ENCODE results near the gene IL1A. TPM values are rescaled to one million over a fixed set of nuclear protein-coding genes. Genes with fewer than 3 reads are reported as not detected.
A peak's percentile ranks its signal among the peaks of the same experiment; 100 is the strongest.

IL1A gene
- total and polyA plus RNA-seq, 9 of the 15 experiments (the other 6 are each of a cell fraction or from before 2014, with no cell fraction given): 0.03 to 0.27 (median 0.14) TPM; not detected in 2

DNA sequence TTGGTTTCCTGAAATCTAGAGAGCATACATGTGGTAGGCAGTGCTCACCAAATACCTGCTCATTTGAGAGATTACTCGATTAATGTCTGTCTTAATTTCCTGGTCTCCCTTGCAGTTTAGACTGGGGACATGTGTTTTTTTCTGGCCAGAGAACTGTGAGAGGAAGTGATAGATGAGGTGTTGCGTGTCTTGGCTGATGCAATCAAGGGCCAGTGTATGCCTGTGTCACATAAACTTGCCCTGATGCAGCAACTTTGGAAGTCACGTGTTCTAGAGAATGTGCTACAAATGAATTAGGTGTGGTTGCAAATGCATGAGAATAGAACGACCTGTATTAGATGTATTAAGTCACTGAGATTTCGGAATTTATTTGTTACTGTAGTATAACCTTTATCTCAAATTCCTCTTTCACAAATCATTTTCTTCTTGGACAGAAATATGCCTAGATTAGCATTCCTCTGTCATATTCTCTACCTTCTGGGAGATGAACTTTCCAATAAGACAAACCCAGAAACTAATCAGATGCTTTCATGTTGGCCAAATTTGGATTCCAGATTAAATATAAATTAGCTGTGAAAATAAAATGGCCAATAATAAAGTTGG lies 9.9 kb upstream of the IL1A start (continued):
- TF ChIP-seq, protein P1, sequence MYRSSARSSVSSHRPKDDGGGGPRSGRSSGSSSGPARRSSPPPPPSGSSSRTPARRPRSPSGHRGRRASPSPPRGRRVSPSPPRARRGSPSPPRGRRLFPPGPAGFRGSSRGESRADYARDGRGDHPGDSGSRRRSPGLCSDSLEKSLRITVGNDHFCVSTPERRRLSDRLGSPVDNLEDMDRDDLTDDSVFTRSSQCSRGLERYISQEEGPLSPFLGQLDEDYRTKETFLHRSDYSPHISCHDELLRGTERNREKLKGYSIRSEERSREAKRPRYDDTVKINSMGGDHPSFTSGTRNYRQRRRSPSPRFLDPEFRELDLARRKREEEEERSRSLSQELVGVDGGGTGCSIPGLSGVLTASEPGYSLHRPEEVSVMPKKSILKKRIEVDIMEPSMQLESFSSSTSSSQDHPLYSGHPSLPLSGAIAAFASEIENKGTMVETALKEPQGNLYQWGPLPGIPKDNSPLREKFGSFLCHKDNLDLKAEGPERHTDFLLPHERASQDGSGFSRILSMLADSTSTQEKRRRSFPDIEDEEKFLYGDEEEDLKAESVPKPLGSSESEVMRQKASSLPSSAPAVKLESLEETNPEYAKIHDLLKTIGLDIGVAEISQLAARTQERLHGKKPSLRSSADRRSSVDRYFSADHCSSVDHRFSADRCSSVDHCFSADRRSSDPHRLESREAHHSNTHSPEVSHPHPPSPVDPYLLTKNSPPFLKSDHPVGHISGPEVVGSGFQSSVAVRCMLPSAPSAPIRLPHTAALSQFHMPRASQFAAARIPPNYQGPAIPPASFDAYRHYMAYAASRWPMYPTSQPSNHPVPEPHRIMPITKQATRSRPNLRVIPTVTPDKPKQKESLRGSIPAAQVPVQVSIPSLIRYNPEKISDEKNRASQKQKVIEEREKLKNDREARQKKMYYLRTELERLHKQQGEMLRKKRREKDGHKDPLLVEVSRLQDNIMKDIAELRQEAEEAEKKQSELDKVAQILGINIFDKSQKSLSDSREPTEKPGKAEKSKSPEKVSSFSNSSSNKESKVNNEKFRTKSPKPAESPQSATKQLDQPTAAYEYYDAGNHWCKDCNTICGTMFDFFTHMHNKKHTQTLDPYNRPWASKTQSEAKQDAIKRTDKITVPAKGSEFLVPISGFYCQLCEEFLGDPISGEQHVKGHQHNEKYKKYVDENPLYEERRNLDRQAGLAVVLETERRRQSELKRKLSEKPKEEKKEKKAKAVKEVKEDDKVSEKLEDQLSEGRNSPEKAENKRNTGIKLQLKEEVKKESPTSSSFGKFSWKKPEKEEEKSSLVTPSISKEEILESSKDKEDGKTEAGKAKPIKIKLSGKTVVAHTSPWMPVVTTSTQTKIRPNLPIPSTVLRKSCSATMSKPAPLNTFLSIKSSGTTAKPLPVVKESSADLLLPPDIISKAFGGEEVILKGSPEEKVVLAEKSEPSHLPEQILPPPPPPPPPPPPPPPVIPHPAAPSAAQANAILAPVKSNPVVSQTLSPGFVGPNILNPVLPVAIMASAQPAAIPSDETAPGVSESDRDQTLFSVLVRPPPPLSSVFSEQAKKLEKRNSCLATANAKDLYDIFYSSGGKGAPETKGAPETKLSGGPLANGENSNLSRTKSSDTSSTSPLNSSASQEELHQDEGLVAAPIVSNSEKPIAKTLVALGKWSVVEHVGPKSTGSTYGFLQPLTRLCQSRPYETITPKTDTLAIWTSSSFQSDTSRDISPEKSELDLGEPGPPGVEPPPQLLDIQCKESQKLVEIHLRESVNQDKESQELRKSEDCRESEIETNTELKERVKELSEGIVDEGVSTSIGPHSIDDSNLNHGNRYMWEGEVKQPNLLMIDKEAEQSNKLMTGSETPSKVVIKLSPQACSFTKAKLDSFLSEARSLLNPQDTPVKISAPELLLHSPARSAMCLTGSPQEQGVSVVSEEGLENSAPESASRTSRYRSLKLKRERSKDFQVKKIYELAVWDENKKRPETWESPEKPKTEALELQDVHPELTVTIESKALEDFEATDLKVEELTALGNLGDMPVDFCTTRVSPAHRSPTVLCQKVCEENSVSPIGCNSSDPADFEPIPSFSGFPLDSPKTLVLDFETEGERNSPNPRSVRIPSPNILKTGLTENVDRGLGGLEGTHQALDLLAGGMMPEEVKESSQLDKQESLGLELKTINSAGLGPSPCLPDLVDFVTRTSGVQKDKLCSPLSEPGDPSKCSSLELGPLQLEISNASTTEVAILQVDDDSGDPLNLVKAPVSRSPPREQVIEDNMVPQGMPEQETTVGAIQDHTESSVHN (IDR thresholded peaks at IDR 0.05; ENCODE audit: borderline replicate concordance in 1 of 2, low read depth in 1 of 2): peak in 1 of 2 experiments; percentile 98; a peak in 2 of 4 replicates
- TF ChIP-seq, protein P2, sequence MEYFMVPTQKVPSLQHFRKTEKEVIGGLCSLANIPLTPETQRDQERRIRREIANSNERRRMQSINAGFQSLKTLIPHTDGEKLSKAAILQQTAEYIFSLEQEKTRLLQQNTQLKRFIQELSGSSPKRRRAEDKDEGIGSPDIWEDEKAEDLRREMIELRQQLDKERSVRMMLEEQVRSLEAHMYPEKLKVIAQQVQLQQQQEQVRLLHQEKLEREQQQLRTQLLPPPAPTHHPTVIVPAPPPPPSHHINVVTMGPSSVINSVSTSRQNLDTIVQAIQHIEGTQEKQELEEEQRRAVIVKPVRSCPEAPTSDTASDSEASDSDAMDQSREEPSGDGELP (CRISPR knock-in tag; IDR thresholded peaks at IDR 0.05; ENCODE audit: borderline replicate concordance): peak; percentile 25; the same call in 1 of the 2 replicates
- TF ChIP-seq FIP1L1 (IDR thresholded peaks at IDR 0.05; ENCODE audit: low read depth, low read length, poor library complexity, severe bottlenecking): no peak
- TF ChIP-seq, protein P3, sequence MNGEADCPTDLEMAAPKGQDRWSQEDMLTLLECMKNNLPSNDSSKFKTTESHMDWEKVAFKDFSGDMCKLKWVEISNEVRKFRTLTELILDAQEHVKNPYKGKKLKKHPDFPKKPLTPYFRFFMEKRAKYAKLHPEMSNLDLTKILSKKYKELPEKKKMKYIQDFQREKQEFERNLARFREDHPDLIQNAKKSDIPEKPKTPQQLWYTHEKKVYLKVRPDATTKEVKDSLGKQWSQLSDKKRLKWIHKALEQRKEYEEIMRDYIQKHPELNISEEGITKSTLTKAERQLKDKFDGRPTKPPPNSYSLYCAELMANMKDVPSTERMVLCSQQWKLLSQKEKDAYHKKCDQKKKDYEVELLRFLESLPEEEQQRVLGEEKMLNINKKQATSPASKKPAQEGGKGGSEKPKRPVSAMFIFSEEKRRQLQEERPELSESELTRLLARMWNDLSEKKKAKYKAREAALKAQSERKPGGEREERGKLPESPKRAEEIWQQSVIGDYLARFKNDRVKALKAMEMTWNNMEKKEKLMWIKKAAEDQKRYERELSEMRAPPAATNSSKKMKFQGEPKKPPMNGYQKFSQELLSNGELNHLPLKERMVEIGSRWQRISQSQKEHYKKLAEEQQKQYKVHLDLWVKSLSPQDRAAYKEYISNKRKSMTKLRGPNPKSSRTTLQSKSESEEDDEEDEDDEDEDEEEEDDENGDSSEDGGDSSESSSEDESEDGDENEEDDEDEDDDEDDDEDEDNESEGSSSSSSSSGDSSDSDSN (IDR thresholded peaks at IDR 0.05; ENCODE audit: borderline replicate concordance in 1 of 2, low read depth in 2 of 2, low read length in 2 of 2): no peak
- peak; percentile 33 for TF ChIP-seq ZFP36 (IDR thresholded peaks at IDR 0.05; ENCODE audit: low read depth, low read length, partially characterized antibody)
- peak; percentile 90 for TF ChIP-seq BRD9 (IDR thresholded peaks at IDR 0.05; ENCODE audit: low read depth, partially characterized antibody)
- no peak for TF ChIP-seq ZNF561 (CRISPR knock-in tag; conservative IDR thresholded peaks at IDR 0.05)
- 0 out of 2 replicates have a peak, but pooled peaks have one; percentile 46 for TF ChIP-seq ZNF3 (CRISPR knock-in tag; IDR thresholded peaks at IDR 0.05)
- TF ChIP-seq DMBX1 (CRISPR knock-in tag; IDR thresholded peaks at IDR 0.05; ENCODE audit: borderline replicate concordance): peak; percentile 91; the same call in 1 of the 2 replicates
- peak in 1 of 2 experiments; percentile 85; a peak in 2 of 4 replicates for TF ChIP-seq RCOR1 (IDR thresholded peaks at IDR 0.05; ENCODE audit: borderline replicate concordance in 1 of 2, low read depth in 2 of 2, low read length in 2 of 2)
- no peak for TF ChIP-seq XRCC4 (IDR thresholded peaks at IDR 0.05; ENCODE audit: extremely low read depth, insufficient read depth, insufficient read length)
- no peak for TF ChIP-seq TAF15 (IDR thresholded peaks at IDR 0.05; ENCODE audit: low read depth, low read length)
- TF ChIP-seq ZFP1 (CRISPR knock-in tag; IDR thresholded peaks at IDR 0.05): no peak
- TF ChIP-seq, protein P4, sequence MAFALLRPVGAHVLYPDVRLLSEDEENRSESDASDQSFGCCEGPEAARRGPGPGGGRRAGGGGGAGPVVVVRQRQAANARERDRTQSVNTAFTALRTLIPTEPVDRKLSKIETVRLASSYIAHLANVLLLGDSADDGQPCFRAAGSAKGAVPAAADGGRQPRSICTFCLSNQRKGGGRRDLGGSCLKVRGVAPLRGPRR (CRISPR knock-in tag; IDR thresholded peaks at IDR 0.05): peak; percentile 84

Data from K562 (cell line).